ENCODE measurements around the gene WASF3. TPM values are rescaled to one million over a fixed set of nuclear protein-coding genes. Genes with fewer than 3 reads are reported as not detected.

The WASF3 gene
- polyA plus RNA-seq, 2 donors, result 1.4 to 1.5 TPM

DNA sequence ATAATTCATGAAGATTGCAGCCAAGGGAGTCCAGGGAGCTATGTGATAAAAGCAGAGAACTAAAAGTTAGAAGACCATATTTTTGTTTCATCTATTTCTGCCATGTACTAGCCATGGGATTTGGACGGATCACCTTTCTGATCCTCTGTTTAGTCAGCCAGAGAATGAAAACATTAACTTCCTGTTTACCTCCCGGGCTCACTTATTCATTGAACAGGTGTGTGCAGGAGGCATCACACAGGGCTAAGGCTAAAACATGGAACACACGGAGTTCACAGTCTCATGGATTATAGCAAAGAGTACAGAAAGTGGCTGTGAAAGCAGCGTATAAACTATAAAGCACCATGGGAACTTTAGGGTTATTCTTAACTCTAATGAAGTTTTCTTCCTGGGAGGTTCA, 106.3 kb downstream of the WASF3 start:
- 46 to 50% methylated on average over 4 of the region's 4 CpGs for WGBS, 2 donors
- Histone ChIP-seq H3K27me3 (ENCODE audit: control insufficient read depth in 1 of 2, insufficient read depth in 2 of 2, low read length in 2 of 2) (no peaks in the 10 kb centered on the region), H3K4me3 (ENCODE audit: low read depth in 1 of 2, low read length in 2 of 2) (no peak overlapping the region), H3K4me1 (ENCODE audit: control insufficient read depth in 2 of 2, insufficient read depth in 2 of 2, low read length in 1 of 2) (no peaks in the 10 kb centered on the region), H3K27ac (ENCODE audit: low read depth in 2 of 2, low read length in 1 of 2) (no peak overlapping the region), H3K9me3 (ENCODE audit: control insufficient read depth in 2 of 2, insufficient read depth in 1 of 2, low read depth in 1 of 2, low read length in 1 of 2) (no peaks in the 10 kb centered on the region), H3K36me3 (ENCODE audit: control insufficient read depth in 2 of 2, insufficient read depth in 2 of 2, low read length in 1 of 2) (no peaks in the 10 kb centered on the region)

GRCh38 chr13:26664286-26664685, 106.8 kb downstream of the WASF3 start:
- Histone ChIP-seq H3K27ac (ENCODE audit: low read depth in 2 of 2, low read length in 1 of 2) (no peak overlapping the region), H3K36me3 (ENCODE audit: control insufficient read depth in 2 of 2, insufficient read depth in 2 of 2, low read length in 1 of 2) (no peaks in the 10 kb centered on the region), H3K9me3 (ENCODE audit: control insufficient read depth in 2 of 2, insufficient read depth in 1 of 2, low read depth in 1 of 2, low read length in 1 of 2) (no peaks in the 10 kb centered on the region), H3K27me3 (ENCODE audit: control insufficient read depth in 1 of 2, insufficient read depth in 2 of 2, low read length in 2 of 2) (no peaks in the 10 kb centered on the region), H3K4me3 (ENCODE audit: low read depth in 1 of 2, low read length in 2 of 2) (no peak overlapping the region), H3K4me1 (ENCODE audit: control insufficient read depth in 2 of 2, insufficient read depth in 2 of 2, low read length in 1 of 2) (no peaks in the 10 kb centered on the region)
- 88 to 94% methylated on average over 2 of the region's 2 CpGs for WGBS, 2 donors

DNA sequence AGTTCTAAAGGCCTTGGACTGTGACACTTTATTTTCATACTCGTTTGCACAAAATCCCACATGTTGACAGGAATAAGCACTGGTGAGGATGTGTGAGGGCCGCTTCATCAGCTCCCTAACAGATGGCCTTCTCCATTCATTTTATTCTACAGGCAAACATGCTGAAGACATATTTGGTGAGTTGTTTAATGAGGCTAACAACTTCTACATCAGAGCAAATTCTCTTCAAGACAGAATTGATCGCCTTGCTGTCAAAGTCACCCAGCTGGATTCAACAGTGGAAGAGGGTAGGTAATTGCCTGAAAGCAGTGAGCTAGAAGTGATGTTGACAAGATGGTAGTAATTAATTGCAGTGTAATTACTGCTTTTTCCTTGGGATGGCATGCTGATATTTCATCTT, 107.4 kb downstream of the WASF3 start:
- H3K4me1 ChIP-seq (ENCODE audit: control insufficient read depth in 2 of 2, insufficient read depth in 2 of 2, low read length in 1 of 2), result no peaks in the 10 kb centered on the region
- no peaks in the 10 kb centered on the region for H3K9me3 ChIP-seq (ENCODE audit: control insufficient read depth in 2 of 2, insufficient read depth in 1 of 2, low read depth in 1 of 2, low read length in 1 of 2)
- no peaks in the 10 kb centered on the region for H3K36me3 ChIP-seq (ENCODE audit: control insufficient read depth in 2 of 2, insufficient read depth in 2 of 2, low read length in 1 of 2)
- H3K4me3 ChIP-seq (ENCODE audit: low read depth in 1 of 2, low read length in 2 of 2), result no peak overlapping the region
- H3K27ac ChIP-seq (ENCODE audit: low read depth in 2 of 2, low read length in 1 of 2), result no peak overlapping the region
- no peaks in the 10 kb centered on the region for H3K27me3 ChIP-seq (ENCODE audit: control insufficient read depth in 1 of 2, insufficient read depth in 2 of 2, low read length in 2 of 2)
- 76 to 83% methylated on average over 3 of the region's 3 CpGs for WGBS, 2 donors

DNA sequence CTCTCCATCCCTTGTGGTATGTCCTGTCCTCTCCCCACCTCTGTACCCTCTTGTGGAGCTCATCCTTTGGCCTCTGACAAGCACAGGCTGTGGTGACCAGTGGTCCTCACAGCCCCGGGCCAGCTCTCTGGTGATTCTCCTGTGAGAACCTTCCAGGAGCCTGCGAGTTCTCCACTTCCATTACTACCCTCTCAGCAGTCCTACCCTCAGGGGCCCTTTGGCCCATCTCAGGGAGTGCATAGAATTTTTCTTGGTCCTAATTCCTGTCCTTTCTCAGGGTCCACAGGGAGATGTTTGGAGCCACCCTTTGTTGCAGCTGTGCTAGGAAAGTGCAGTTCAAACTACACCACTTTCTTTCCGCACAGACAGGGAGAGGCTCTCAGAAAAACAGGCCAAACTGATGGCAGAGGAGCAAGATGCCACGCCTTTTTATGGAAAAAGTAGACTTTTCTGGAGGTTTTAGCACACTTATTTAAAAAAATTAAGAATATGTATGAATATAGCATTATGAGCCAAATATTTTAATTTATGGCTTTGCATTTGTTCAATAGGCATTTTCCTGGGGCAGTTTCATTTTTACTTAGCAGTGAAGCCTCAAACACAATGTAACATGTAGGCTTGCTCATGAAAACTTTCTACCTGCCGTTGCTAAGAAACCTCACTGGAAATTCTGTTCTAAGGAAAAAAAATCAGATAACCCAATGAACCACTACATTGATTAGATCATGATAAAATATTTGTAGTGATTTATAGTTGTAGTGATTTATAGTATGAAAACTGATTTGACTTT, 111.1 kb downstream of the WASF3 start:
- no peak overlapping the region for H3K4me3 ChIP-seq (ENCODE audit: low read depth in 1 of 2, low read length in 2 of 2)
- WGBS, 2 donors, result 85 to 86% methylated on average over 5 of the region's 5 CpGs
- H3K27me3 ChIP-seq (ENCODE audit: control insufficient read depth in 1 of 2, insufficient read depth in 2 of 2, low read length in 2 of 2), result no peaks in the 10 kb centered on the region
- no peaks in the 10 kb centered on the region for H3K4me1 ChIP-seq (ENCODE audit: control insufficient read depth in 2 of 2, insufficient read depth in 2 of 2, low read length in 1 of 2)
- no peaks in the 10 kb centered on the region for H3K36me3 ChIP-seq (ENCODE audit: control insufficient read depth in 2 of 2, insufficient read depth in 2 of 2, low read length in 1 of 2)
- no peak overlapping the region for H3K27ac ChIP-seq (ENCODE audit: low read depth in 2 of 2, low read length in 1 of 2)
- no peaks in the 10 kb centered on the region for H3K9me3 ChIP-seq (ENCODE audit: control insufficient read depth in 2 of 2, insufficient read depth in 1 of 2, low read depth in 1 of 2, low read length in 1 of 2)

- Histone ChIP-seq H3K9me3 (ENCODE audit: control insufficient read depth in 2 of 2, insufficient read depth in 1 of 2, low read depth in 1 of 2, low read length in 1 of 2) (no peaks in the 10 kb centered on the region), H3K27me3 (ENCODE audit: control insufficient read depth in 1 of 2, insufficient read depth in 2 of 2, low read length in 2 of 2) (no peaks in the 10 kb centered on the region), H3K36me3 (ENCODE audit: control insufficient read depth in 2 of 2, insufficient read depth in 2 of 2, low read length in 1 of 2) (no peaks in the 10 kb centered on the region), H3K27ac (ENCODE audit: low read depth in 2 of 2, low read length in 1 of 2) (no peak overlapping the region), H3K4me3 (ENCODE audit: low read depth in 1 of 2, low read length in 2 of 2) (no peak overlapping the region), H3K4me1 (ENCODE audit: control insufficient read depth in 2 of 2, insufficient read depth in 2 of 2, low read length in 1 of 2) (no peaks in the 10 kb centered on the region)
- 93 to 94% methylated on average over 5 of the region's 5 CpGs for WGBS, 2 donors
Observed at GRCh38 chr13:26673890-26674289, 116.4 kb downstream of the WASF3 start.

- H3K4me3 ChIP-seq (ENCODE audit: low read depth in 1 of 2, low read length in 2 of 2), result no peak overlapping the region
- peaks cover 0 to 4% of the 10 kb centered on the region in 2 donors for H3K36me3 ChIP-seq (ENCODE audit: control insufficient read depth in 2 of 2, insufficient read depth in 2 of 2, low read length in 1 of 2)
- no peaks in the 10 kb centered on the region for H3K27me3 ChIP-seq (ENCODE audit: control insufficient read depth in 1 of 2, insufficient read depth in 2 of 2, low read length in 2 of 2)
- H3K9me3 ChIP-seq (ENCODE audit: control insufficient read depth in 2 of 2, insufficient read depth in 1 of 2, low read depth in 1 of 2, low read length in 1 of 2), result no peaks in the 10 kb centered on the region
- no peaks in the 10 kb centered on the region for H3K4me1 ChIP-seq (ENCODE audit: control insufficient read depth in 2 of 2, insufficient read depth in 2 of 2, low read length in 1 of 2)
- WGBS, 2 donors, result 68 to 77% methylated on average over 4 of the region's 4 CpGs
- H3K27ac ChIP-seq (ENCODE audit: low read depth in 2 of 2, low read length in 1 of 2), result no peak overlapping the region
Observed at GRCh38 chr13:26677156-26677555, 119.7 kb downstream of the WASF3 start.

GRCh38 chr13:26678330-26678729, 120.8 kb downstream of the WASF3 start:
- H3K27me3 ChIP-seq (ENCODE audit: control insufficient read depth in 1 of 2, insufficient read depth in 2 of 2, low read length in 2 of 2), result no peaks in the 10 kb centered on the region
- no peak overlapping the region for H3K27ac ChIP-seq (ENCODE audit: low read depth in 2 of 2, low read length in 1 of 2)
- peaks cover 0 to 4% of the 10 kb centered on the region in 2 donors for H3K36me3 ChIP-seq (ENCODE audit: control insufficient read depth in 2 of 2, insufficient read depth in 2 of 2, low read length in 1 of 2)
- H3K9me3 ChIP-seq (ENCODE audit: control insufficient read depth in 2 of 2, insufficient read depth in 1 of 2, low read depth in 1 of 2, low read length in 1 of 2), result no peaks in the 10 kb centered on the region
- no peak overlapping the region for H3K4me3 ChIP-seq (ENCODE audit: low read depth in 1 of 2, low read length in 2 of 2)
- H3K4me1 ChIP-seq (ENCODE audit: control insufficient read depth in 2 of 2, insufficient read depth in 2 of 2, low read length in 1 of 2), result no peaks in the 10 kb centered on the region
- WGBS, 2 donors, result 92 to 93% methylated on average over 5 of the region's 5 CpGs

GRCh38 chr13:26678796-26679195, 121.3 kb downstream of the WASF3 start:
- Histone ChIP-seq H3K27me3 (ENCODE audit: control insufficient read depth in 1 of 2, insufficient read depth in 2 of 2, low read length in 2 of 2) (no peaks in the 10 kb centered on the region), H3K27ac (ENCODE audit: low read depth in 2 of 2, low read length in 1 of 2) (no peak overlapping the region), H3K36me3 (ENCODE audit: control insufficient read depth in 2 of 2, insufficient read depth in 2 of 2, low read length in 1 of 2) (peaks cover 3 to 4% of the 10 kb centered on the region in 2 donors), H3K9me3 (ENCODE audit: control insufficient read depth in 2 of 2, insufficient read depth in 1 of 2, low read depth in 1 of 2, low read length in 1 of 2) (no peaks in the 10 kb centered on the region), H3K4me1 (ENCODE audit: control insufficient read depth in 2 of 2, insufficient read depth in 2 of 2, low read length in 1 of 2) (no peaks in the 10 kb centered on the region), H3K4me3 (ENCODE audit: low read depth in 1 of 2, low read length in 2 of 2) (no peak overlapping the region)
- WGBS, 2 donors, result 81 to 83% methylated on average over 17 of the region's 17 CpGs

- Histone ChIP-seq H3K4me3 (ENCODE audit: low read depth in 1 of 2, low read length in 2 of 2) (no peak overlapping the region), H3K36me3 (ENCODE audit: control insufficient read depth in 2 of 2, insufficient read depth in 2 of 2, low read length in 1 of 2) (peaks cover 4% of the 10 kb centered on the region in 2 donors), H3K27ac (ENCODE audit: low read depth in 2 of 2, low read length in 1 of 2) (no peak overlapping the region), H3K9me3 (ENCODE audit: control insufficient read depth in 2 of 2, insufficient read depth in 1 of 2, low read depth in 1 of 2, low read length in 1 of 2) (no peaks in the 10 kb centered on the region), H3K4me1 (ENCODE audit: control insufficient read depth in 2 of 2, insufficient read depth in 2 of 2, low read length in 1 of 2) (no peaks in the 10 kb centered on the region), H3K27me3 (ENCODE audit: control insufficient read depth in 1 of 2, insufficient read depth in 2 of 2, low read length in 2 of 2) (no peaks in the 10 kb centered on the region)
- WGBS, 2 donors, result 91 to 92% methylated on average over 5 of the region's 5 CpGs
Observed at GRCh38 chr13:26679411-26680122, 122.1 kb downstream of the WASF3 start.

DNA sequence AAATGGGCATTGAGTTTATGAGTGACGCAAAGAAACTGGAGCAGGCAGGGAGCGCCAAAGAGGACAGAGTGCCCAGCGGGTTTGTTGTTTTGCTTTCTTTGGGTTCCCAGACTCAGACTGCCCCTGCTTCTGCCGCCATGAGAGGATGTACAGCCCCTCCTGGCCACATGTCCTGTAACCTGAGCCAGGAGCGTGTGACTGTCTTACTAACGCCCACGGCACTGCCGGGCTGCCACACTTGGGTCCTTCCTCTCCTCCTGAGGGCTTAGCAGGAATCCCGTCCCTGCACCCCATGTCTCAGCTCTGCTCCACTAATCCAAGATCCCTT, 122.6 kb downstream of the WASF3 start:
- Histone ChIP-seq H3K27ac (ENCODE audit: low read depth in 2 of 2, low read length in 1 of 2) (no peak overlapping the region), H3K9me3 (ENCODE audit: control insufficient read depth in 2 of 2, insufficient read depth in 1 of 2, low read depth in 1 of 2, low read length in 1 of 2) (no peaks in the 10 kb centered on the region), H3K36me3 (ENCODE audit: control insufficient read depth in 2 of 2, insufficient read depth in 2 of 2, low read length in 1 of 2) (peaks cover 4% of the 10 kb centered on the region in 2 donors), H3K4me1 (ENCODE audit: control insufficient read depth in 2 of 2, insufficient read depth in 2 of 2, low read length in 1 of 2) (no peaks in the 10 kb centered on the region), H3K4me3 (ENCODE audit: low read depth in 1 of 2, low read length in 2 of 2) (no peak overlapping the region), H3K27me3 (ENCODE audit: control insufficient read depth in 1 of 2, insufficient read depth in 2 of 2, low read length in 2 of 2) (no peaks in the 10 kb centered on the region)
- 82 to 84% methylated on average over 9 of the region's 9 CpGs for WGBS, 2 donors

Data from esophagus (tissue), 2 donors.